NCI-H146 (cell line): ENCODE measurements around the gene SPEN.
"Not testable (repeated sequence)": the region's sequence is repeated elsewhere in the genome, so short reads cannot be mapped to it uniquely, and the experiment has no call there.

Experiments used
- DNase-seq: peaks from one replicate; lab custom pipeline; 2025; lab: John Stamatoyannopoulos, UW

The SPEN gene

DNA sequence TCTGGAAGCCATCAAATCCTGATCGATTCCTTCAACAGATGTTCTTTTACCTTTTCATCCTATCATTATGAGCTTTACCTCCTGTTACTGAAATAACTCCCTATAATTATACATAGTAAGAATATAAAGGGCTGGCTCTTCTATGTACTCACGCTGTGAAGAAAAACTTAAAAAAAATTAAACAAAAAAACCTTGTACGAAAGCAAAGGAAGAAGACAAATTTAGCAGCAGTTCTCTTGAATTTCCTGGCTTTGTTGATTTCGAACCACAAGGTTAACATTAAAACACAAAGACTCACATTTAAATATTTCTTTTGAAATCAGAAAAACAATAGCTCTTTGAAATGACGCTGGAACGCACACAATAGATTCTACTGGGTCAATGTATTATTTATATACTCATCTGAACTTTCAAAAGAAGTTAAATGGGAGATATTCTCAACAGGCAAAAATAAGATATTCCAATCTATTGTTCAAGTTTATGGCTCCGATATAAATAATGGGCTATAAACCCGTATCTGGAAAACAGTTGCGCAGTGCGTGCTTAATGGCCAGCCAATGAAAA lies 13.6 kb upstream of the SPEN start:
- DNase-seq = peak; percentile 28

GRCh38 chr1:15834406-15835204 lies 12.9 kb upstream of the SPEN start:
- DNase-seq = peak; percentile 94

- DNase-seq = peak; percentile 49
Observed at GRCh38 chr1:15835205-15835740, 12.2 kb upstream of the SPEN start.

- DNase-seq = peak; percentile 97
Observed at GRCh38 chr1:15835741-15836510, 11.6 kb upstream of the SPEN start.

GRCh38 chr1:15836511-15836771 lies 11.1 kb upstream of the SPEN start:
- DNase-seq = not testable (repeated sequence)

- no peak for DNase-seq
Observed at GRCh38 chr1:15836772-15837669, 10.5 kb upstream of the SPEN start.

DNA sequence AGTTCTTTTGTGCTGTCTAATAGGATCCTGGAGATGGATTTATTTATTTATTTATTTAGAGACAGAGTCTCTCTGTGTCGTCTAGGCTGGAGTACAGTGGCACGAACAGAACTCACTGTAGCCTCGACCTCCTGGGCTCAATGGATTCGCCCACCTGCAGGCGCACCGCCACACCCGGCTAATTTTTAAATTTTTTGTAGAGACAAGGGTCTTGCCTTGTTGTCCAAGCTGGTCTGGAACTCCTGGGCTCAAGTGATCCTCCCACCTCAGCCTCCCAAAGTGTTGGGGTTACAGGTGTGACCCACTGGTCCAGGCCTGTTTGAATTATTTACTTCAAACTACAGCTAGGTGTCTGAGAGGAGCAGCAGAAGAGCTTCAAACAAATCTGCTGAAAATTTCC lies 9.6 kb upstream of the SPEN start:
- DNase-seq = no peak

DNA sequence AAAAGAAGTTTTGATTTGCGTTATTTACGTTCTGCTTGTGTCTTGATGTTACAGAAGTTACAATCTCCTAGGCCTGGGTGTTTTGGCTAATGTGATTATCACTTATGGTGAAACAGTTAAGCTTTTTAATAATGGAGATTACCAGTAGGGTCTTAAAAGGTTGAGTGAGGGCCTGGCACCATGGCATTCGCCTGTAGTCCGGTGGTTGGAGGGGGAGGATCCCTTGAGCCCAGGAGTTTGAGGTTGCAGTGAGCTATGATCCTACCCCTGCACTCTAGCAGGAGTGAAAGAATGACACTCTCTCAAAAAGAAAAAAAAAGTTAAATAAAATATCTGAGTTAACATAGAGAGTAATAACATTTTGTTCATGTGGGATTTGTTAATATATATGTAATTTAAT lies 8.8 kb upstream of the SPEN start:
- no peak for DNase-seq

DNA sequence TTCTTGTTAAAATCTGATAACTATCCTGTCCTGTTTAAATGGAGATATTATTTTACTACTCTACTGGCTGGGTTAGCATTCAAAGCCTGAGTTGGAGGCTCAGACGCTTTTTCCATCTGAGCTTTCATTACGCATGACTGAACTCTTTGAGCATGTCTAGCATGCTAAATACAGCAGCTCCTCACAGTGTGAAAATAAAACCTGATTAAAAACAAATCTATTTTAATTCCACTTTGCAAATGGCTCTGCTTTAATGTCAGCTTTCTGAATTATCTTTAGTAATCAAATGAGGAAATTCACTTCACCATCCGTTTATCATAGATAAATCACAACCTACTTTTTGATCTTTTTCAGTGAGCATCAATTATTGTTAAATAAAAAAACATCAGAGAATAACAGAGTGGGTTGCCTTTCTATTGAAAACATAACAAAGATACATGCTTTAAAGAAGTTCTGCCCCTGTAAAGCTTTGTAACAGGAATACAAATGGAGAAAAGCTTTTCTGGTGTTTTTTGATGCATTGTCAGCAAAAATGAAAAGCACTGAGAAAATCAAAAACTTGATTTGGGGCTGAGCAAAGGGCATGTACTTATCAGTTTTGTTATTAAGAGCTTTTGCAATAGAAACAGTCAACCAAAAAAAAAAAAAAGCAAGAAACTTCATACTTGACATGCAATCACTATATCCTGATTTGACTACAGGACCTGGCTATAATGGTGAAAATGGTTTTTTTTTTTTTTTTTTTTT lies 3.5 kb upstream of the SPEN start:
- no peak for DNase-seq

GRCh38 chr1:15846056-15846455 lies 1.5 kb upstream of the SPEN start:
- not testable (repeated sequence) for DNase-seq

GRCh38 chr1:15847893-15848142 lies 311 bp downstream of the SPEN start:
- no peak for DNase-seq

DNA sequence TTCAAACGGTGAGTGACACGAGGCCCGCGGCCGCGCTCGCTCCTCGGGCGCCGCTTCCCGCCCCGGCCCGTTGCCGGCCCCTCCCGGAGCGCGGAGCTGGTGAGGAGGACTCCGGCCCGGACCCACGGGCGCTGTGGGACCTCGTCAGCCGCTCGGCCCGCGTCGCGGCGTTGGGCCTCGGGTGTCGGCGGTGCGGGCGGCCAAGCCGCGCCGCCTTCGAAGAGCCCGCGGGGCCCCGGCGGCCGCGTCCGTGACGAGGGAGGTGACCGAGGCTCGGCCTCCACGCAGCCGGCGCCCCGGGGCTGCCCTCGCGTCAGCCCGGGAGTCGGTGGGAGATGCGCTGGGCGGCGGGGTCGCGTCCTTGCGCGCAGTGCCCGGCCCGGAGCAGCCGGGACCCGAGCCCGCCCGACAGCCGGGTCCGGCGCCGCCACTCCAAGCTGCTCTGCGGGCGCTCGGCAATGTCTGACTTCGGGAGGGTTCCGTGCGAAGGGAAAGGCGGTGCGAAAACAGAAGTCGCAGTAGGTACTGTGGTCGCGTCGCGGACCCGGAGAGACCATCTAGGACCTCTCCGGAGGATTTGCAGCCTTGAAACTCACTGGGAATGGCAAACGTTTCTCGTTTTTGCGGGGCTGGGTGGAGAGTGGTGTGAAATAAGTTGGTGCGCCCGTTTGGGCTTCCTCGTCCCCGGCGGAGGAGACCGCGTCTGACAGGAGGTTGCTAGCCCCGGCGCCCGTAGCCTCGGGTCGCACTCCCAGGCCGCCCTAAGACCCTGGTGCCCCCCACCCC lies 829 bp downstream of the SPEN start:
- peak; percentile 32 for DNase-seq

- peak; percentile 85 for DNase-seq
Observed at GRCh38 chr1:15848929-15849774, 1.6 kb downstream of the SPEN start.

DNA sequence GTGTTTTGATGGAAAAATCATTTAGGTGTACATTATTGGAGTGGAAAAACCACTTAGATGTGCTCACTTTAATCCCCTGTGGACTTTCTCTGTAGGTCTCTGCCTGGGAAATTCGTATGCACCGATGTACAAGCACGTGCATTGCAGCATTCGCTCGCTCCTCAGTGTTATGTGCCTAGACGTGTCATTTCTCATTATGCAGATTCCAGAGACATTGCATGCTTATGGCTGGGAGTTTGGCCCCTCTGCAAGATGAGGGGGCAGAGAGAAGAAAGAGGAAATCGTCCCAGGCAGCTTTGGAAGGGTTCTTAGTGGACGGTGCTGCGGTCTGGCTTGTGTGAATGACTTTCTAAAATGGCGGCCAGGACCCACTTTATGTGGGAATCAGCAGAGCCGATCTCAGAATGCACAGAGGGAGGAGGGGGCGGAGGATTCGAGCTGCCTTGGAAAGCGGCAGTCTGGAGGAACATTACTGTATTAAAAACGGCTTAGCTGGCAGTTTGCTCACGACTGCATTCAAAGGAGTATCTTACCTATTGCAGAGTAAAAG lies 2.3 kb downstream of the SPEN start:
- DNase-seq = peak; percentile 63

- peak; percentile 31 for DNase-seq
Observed at GRCh38 chr1:15850471-15851001, 3.0 kb downstream of the SPEN start.

GRCh38 chr1:15851210-15852035 lies 3.9 kb downstream of the SPEN start:
- no peak for DNase-seq

DNA sequence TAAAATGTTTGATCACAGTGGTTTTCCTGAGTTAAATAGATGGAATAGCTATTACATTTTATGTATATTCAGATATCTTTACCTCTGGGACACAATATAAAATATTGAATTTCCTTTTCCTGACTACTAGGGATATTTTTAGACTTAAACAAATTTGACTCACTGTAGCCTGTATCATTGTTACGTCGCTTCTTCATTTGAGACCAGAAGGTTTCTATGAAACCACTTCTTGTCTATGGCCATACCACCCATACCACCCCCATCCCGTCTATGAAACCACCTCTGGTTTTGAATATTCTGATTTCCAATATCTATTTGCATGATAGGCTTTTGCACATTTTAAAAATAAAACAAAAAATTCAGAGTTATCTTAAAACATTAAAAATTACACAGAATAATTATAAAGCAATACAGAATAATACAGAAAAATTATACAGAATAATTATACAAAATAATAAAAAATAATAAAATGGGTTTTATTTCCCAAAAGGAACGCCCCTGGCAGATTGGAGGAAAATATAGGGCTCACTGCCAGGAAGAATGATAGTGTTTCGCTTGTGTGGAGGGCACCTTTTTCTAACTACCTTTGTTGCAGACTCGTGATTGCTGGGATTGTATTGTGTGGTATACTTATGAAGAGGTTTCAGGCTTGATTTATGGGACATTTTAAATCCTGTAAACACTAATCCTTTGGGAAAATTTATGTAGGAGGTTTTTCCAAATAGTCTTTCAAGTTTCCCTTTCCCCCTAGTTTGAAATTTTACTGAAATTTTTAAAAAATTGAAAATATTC lies 4.7 kb downstream of the SPEN start:
- no peak for DNase-seq
